Stomach (tissue), 19 donors: Measurements from ENCODE around the gene ANKFY1. TPM values are rescaled to one million over a fixed set of nuclear protein-coding genes. Genes with fewer than 3 reads are reported as not detected.

Experiments used
- DNase-seq, 2 donors: peaks; one replicate each; pipeline versions ENCODE4 v3.0.0 to v3.0.0-alpha.2; 2013 to 2019
- H3K27ac ChIP-seq, 5 donors: fragments of 200-600 bp in 4 of 5; sonication (generic) in 4 of 5; one replicate each; pipeline ENCODE4 v1.5.1; 2013 to 2019; ENCODE audit warnings: mild to moderate bottlenecking in 1 of 5, moderate library complexity in 1 of 5
- H3K27me3 ChIP-seq, 3 donors: fragments of 200-600 bp; sonication (generic); one replicate each; pipeline ENCODE4 v1.5.1; 2017 to 2019; ENCODE audit warnings: mixed run types in 1 of 3
- H3K36me3 ChIP-seq, 4 donors: fragments of 200-600 bp; sonication (generic); 1 replicate in 3 of 4; 2 replicates in 1 of 4; pipeline ENCODE4 v1.5.1; 2016 to 2019
- H3K4me1 ChIP-seq, 4 donors: fragments of 200-600 bp; sonication (generic); one replicate each; pipeline ENCODE4 v1.5.1; 2016 to 2019
- H3K4me3 ChIP-seq, 4 donors: fragments of 200-600 bp; sonication (generic) in 3 of 4; one replicate each; pipeline ENCODE4 v1.5.1; 2016 to 2019; ENCODE audit warnings: mild to moderate bottlenecking in 1 of 4
- H3K9me3 ChIP-seq, 4 donors: fragments of 200-600 bp; sonication (generic); one replicate each; pipeline ENCODE4 v1.5.1; 2016 to 2019
- EP300 ChIP-seq: sonication (generic); formaldehyde crosslinking; IDR thresholded peaks from one replicate; pipeline ENCODE4 v1.6.1; 2017; ENCODE audit warnings: antibody characterized with exemption
- POLR2A ChIP-seq, 4 donors: fragments of 450-650 bp; IDR thresholded peaks; one replicate each; pipeline ENCODE4 v1.6.1; 2016; ENCODE audit warnings: antibody characterized with exemption in 4 of 4, control low read depth in 2 of 4, mild to moderate bottlenecking in 1 of 4, moderate library complexity in 1 of 4
- POLR2AphosphoS5 ChIP-seq, 3 donors: sonication (generic); formaldehyde crosslinking; IDR thresholded peaks; one replicate each; pipeline ENCODE4 v1.6.1; 2016; ENCODE audit warnings: antibody characterized with exemption in 3 of 3
- WGBS, 5 donors: extraction: QIAGEN DNeasy Blood & Tissue Kit in 3 of 5; methylation state at CpG; one replicate each; pipeline versions ENCODE4 v1.1.5 to v1.1.7; 2013 to 2018; 5-methylcytosine and 5-hydroxymethylcytosine counted together
- intact Hi-C: fragments of 100-400 bp; cut with DNase I; formaldehyde crosslinking; loops from one replicate; pipeline ENCODE4 v1.15.1; 2023; ENCODE audit warnings: low total_unique reads
- long read RNA-seq, 10 donors: transcript quantifications; one replicate each; lab custom pipeline, GENCODE V29; 2026
- polyA plus RNA-seq, 3 donors: library from polyadenylated mRNA; stranded (reverse); fragments of 200-250 nt; gene quantifications; one replicate each; pipeline ENCODE4 v1.2.3, GENCODE V29; 2013
- total RNA-seq, 5 donors: library from RNA; depleted of rRNA; stranded (reverse); fragments of >200 nt; gene quantifications; one replicate each; pipeline versions ENCODE4 v1.1.0 to v1.2.3, GENCODE V29; 2014 to 2016
- TF ChIP-seq, protein P1 (sequence below), 7 experiments: fragments of 450-650 bp in 4 of 7; fragments of 200-600 bp in 3 of 7; sonication (generic) in 3 of 7; IDR thresholded peaks; one replicate each; pipeline ENCODE4 v1.5.1; 2016 to 2019; ENCODE audit warnings: antibody characterized with exemption in 7 of 7, control low read depth in 2 of 7, mild to moderate bottlenecking in 1 of 7
- donor health status: healthy with polysubstance abuse.
- donor health status: Bipolar disorder and iron deficiency.
- donor health status: healthy.

The ANKFY1 gene
- 10 to 100 TPM; 38.2 to 61.0 (median 45.1) TPM for total RNA-seq
- polyA plus RNA-seq = 1 to 10 TPM; 6.4 to 8.6 (median 7.8) TPM
- long read RNA-seq, donor 1, partial matches to known transcripts = 0 of 1 reads
- long read RNA-seq, donor 1, other reads (novel, unspliced or antisense) = 0 of 1 reads
- long read RNA-seq, donor 2, full-length matches to known transcripts = 2 of 2 reads
- long read RNA-seq, donor 2, partial matches to known transcripts = 0 of 2 reads
- long read RNA-seq, donor 2, other reads (novel, unspliced or antisense) = 0 of 2 reads
- long read RNA-seq, donor 3 = 0 reads
- long read RNA-seq, donor 4 = 0 reads
- long read RNA-seq, donor 5, full-length matches to known transcripts = 2 of 2 reads
- long read RNA-seq, donor 5, partial matches to known transcripts = 0 of 2 reads
- long read RNA-seq, donor 5, other reads (novel, unspliced or antisense) = 0 of 2 reads
- long read RNA-seq, donor 6, full-length matches to known transcripts = 3 of 3 reads
- long read RNA-seq, donor 6, partial matches to known transcripts = 0 of 3 reads
- long read RNA-seq, donor 6, other reads (novel, unspliced or antisense) = 0 of 3 reads
- long read RNA-seq, donor 7, full-length matches to known transcripts = 2 of 2 reads
- long read RNA-seq, donor 7, partial matches to known transcripts = 0 of 2 reads
- long read RNA-seq, donor 7, other reads (novel, unspliced or antisense) = 0 of 2 reads
- long read RNA-seq, donor 8, full-length matches to known transcripts = 2 of 2 reads
- long read RNA-seq, donor 8, partial matches to known transcripts = 0 of 2 reads
- long read RNA-seq, donor 8, other reads (novel, unspliced or antisense) = 0 of 2 reads
- long read RNA-seq, donor 9 = 0 reads
- long read RNA-seq, donor 10 = 0 reads

DNA sequence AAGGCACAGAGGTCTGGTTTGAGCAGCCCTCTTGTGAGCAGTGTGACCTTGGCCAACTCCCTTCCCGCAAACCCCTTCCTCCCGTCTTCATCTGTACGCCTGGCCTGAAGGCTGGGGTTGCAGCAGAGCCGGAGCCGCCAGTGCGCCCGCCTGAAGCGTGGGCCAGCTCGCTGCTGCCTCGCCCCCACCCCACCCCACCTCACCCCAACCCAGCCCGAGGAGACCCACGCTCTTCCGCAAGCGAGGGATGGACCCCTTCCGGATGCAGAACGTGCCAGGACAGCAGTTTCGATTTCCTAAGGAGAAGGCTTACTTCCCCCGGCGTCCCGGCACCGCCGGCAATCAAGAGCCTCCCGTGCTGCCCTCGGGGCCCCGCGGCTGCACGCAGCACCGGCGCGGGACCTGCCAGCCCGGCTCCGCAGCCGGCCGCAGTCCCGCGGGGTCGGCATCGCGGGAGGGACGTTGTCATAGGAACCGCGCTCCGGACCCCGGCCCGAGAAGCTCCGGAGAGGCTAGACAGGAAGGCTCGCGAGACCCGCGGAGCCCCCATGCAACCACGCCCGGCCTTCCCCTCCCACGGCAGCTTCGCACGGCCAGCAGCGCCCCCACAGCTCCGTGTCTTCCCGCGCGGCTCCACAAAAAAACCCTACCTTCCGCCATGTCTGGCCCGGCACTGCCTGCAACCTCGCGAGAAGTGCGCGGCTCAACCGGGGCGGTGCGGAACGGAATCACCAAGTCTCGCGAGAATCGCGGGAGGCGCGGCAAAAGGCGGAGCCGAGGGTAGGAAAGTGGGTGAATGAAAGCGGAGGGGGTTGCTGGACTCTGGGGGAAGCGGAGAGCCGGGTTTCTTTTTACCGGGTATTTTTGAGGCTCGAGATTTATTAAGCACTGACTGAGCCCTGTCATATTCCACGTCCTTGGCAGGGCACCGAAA, at the start of gene ANKFY1:
TSS of gene ANKFY1 (minus strand) at position 698 of the 934 bp plus-strand sequence. CDS start at position 660, 38 bp downstream.
- peaks cover 23 to 35% (median 34%) of the 10 kb centered on the region in 4 donors for H3K4me1 ChIP-seq
- peak; percentile 96 to 99 for DNase-seq
- peaks cover 3 to 32% (median 17%) of the 10 kb centered on the region in 4 donors for H3K36me3 ChIP-seq
- H3K27me3 ChIP-seq = no peaks in the 10 kb centered on the region
- TF ChIP-seq POLR2AphosphoS5 (IDR thresholded peaks at IDR 0.05) = peak; percentile 55 to 92 (median 78)
- no peak for TF ChIP-seq EP300
- no peak for TF ChIP-seq POLR2A (IDR thresholded peaks at IDR 0.05)
- TF ChIP-seq, protein P1, sequence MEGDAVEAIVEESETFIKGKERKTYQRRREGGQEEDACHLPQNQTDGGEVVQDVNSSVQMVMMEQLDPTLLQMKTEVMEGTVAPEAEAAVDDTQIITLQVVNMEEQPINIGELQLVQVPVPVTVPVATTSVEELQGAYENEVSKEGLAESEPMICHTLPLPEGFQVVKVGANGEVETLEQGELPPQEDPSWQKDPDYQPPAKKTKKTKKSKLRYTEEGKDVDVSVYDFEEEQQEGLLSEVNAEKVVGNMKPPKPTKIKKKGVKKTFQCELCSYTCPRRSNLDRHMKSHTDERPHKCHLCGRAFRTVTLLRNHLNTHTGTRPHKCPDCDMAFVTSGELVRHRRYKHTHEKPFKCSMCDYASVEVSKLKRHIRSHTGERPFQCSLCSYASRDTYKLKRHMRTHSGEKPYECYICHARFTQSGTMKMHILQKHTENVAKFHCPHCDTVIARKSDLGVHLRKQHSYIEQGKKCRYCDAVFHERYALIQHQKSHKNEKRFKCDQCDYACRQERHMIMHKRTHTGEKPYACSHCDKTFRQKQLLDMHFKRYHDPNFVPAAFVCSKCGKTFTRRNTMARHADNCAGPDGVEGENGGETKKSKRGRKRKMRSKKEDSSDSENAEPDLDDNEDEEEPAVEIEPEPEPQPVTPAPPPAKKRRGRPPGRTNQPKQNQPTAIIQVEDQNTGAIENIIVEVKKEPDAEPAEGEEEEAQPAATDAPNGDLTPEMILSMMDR (IDR thresholded peaks at IDR 0.05) = peak in 1 of 7 experiments; percentile 9
- peaks cover 0 to 12% (median 4%) of the 10 kb centered on the region in 4 donors for H3K9me3 ChIP-seq
- peak within 1 kb of the TSS; percentile 85 to 93 (median 88) for H3K27ac ChIP-seq
- 0% methylated on average over 30 to 85 of the region's 85 CpGs for WGBS, 5 donors
- H3K4me3 ChIP-seq = peak within 1 kb of the TSS; percentile 84 to 97 (median 96)
- intact Hi-C loops = no loop called here

DNA sequence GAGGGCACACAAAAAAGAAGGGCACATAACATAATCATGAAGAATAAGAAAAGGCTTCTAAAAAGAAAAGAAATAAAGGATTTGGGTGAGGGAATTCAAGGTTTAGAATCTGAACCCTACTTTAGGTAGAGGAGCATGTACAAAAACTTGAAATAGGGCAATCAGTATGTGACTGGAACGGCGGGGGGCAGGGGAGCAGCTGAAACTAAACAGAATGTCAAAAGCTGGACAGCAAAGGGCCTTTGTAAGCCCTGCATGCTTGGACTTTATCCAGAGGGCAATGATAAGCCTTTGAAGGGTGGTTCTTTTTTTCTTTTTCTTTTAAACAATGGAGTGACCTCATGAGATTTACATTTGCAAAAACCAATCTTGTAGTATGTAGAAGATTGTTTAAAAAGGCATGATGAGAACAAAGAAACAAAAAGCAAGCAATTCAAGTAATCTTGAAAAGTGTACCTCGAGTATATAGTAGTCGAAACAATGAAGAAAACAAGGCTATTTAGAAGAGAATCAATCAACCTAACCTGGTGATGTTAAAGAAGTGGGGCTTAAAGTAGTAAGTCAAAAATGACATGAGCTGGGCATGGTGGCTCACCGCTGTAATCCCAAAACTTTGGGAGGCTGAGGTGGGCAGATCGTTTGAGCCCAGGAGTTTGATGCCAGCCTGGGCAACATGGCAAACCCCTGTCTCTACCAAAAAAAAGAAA, 46.7 kb upstream of the ANKFY1 start:
- H3K9me3 ChIP-seq = no peaks in the 10 kb centered on the region
- H3K27ac ChIP-seq = peak overlapping the region in 3 of 5 donors; percentile 34 to 61 (median 53)
- intact Hi-C loops = no loop called here
- DNase-seq = peak; percentile 37 to 75
- H3K4me3 ChIP-seq = no peak overlapping the region
- H3K4me1 ChIP-seq = peaks cover 39 to 70% (median 48%) of the 10 kb centered on the region in 4 donors
- TF ChIP-seq POLR2AphosphoS5 (IDR thresholded peaks at IDR 0.05) (no peak), EP300 (no peak), POLR2A (IDR thresholded peaks at IDR 0.05) (no peak)
- TF ChIP-seq, protein P1 (IDR thresholded peaks at IDR 0.05) = no peak
- H3K27me3 ChIP-seq = no peaks in the 10 kb centered on the region
- 26 to 44% (median 37%) methylated on average over 6 of the region's 6 CpGs for WGBS, 5 donors
- H3K36me3 ChIP-seq = peaks cover 0 to 18% (median 15%) of the 10 kb centered on the region in 4 donors

- intact Hi-C loops = no loop called here
- Histone ChIP-seq H3K4me1 (peaks cover 39 to 67% (median 49%) of the 10 kb centered on the region in 4 donors), H3K4me3 (no peak overlapping the region), H3K27ac (peak overlapping the region in 2 of 5 donors; percentile 34 to 53), H3K36me3 (peaks cover 0 to 24% (median 20%) of the 10 kb centered on the region in 4 donors), H3K27me3 (no peaks in the 10 kb centered on the region), H3K9me3 (no peaks in the 10 kb centered on the region)
- WGBS, 5 donors = 19 to 25% (median 24%) methylated on average over 1 of the region's 1 CpG
- TF ChIP-seq POLR2A (IDR thresholded peaks at IDR 0.05) (no peak), POLR2AphosphoS5 (IDR thresholded peaks at IDR 0.05) (no peak), EP300 (no peak)
- TF ChIP-seq, protein P1 (IDR thresholded peaks at IDR 0.05) = no peak
- DNase-seq = no peak
These were observed 46.1 kb upstream of the ANKFY1 start for GRCh38 chr17:4309897-4310296.
